HCT116 (cell line): Measurements from ENCODE around the gene CPHXL2. TPM values are rescaled to one million over a fixed set of nuclear protein-coding genes. Genes with fewer than 3 reads are reported as not detected.

Experiments
- ATAC-seq: fragments of 200-7000 bp; cut with Tn5 transposase; 2 replicates; pipeline ENCODE4 v1.9.1; 2020; ENCODE audit warnings: mild to moderate bottlenecking, moderate library complexity
- BruUV-seq: library from RNA; stranded (reverse); fragments of 400-500 nt; replicated peaks from 2 replicates; lab custom pipeline; 2021; lab: Mats Ljungman, UMichigan
- CTCF ChIA-PET: fragments of 300-600 bp; sonication (Branson Sonifier 250); formaldehyde crosslinking; loops from one replicate; lab custom pipeline; 2021; ENCODE audit warnings: antibody characterized with exemption; lab: Charles Lee
- POLR2A ChIA-PET: fragments of 300-600, 350-600 bp; sonication (Branson Sonifier 250); formaldehyde crosslinking; loops from one replicate; lab custom pipeline; 2021; ENCODE audit warnings: antibody characterized with exemption; lab: Charles Lee
- RAD21 ChIA-PET, 2 experiments: fragments of 300-600 bp; sonication (Branson Sonifier 250); formaldehyde crosslinking; loops; one replicate each; lab custom pipeline; 2023; ENCODE audit warnings: low total read pairs in 2 of 2; ENCODE audit not compliant: uncharacterized antibody in 2 of 2, unreplicated experiment in 2 of 2, low non-redundant PET in 1 of 2; lab: Charles Lee
- DNase-seq: peaks from one replicate; pipeline ENCODE4 v3.0.0-alpha.2; 2010; ENCODE audit warnings: low read depth, low spot score
- H2AFZ ChIP-seq: fragments of 200-600 bp; shearing (Covaris generic), sonication (generic); 2 replicates; pipeline ENCODE4 v1.6.1; 2017; ENCODE audit warnings: low read depth, mixed run types, mixed read lengths, antibody characterized with exemption, low read length; ENCODE audit not compliant: poor library complexity, severe bottlenecking
- H3K27ac ChIP-seq: 2 replicates; pipeline ENCODE4 v1.5.1; 2012; ENCODE audit warnings: low read depth, low read length
- H3K27me3 ChIP-seq: fragments of 200-600 bp; sonication (generic); 2 replicates; pipeline ENCODE4 v1.6.1; 2016; ENCODE audit warnings: mixed run types, low read length, mixed read lengths; ENCODE audit not compliant: insufficient read depth
- H3K36me3 ChIP-seq, 2 experiments: fragments of 200-500 bp in 1 of 2; fragments of 200-600 bp in 1 of 2; sonication (Bioruptor generic) in 1 of 2; sonication (generic) in 1 of 2; 2 replicates each; pipeline versions ENCODE4 v1.5.1 to v1.6.1; 2014 to 2016; ENCODE audit warnings: low read length in 2 of 2, inconsistent platforms in 1 of 2, mixed read lengths in 1 of 2, mixed run types in 1 of 2; ENCODE audit not compliant: insufficient read depth in 2 of 2, control insufficient read depth in 1 of 2
- H3K4me1 ChIP-seq, 2 experiments: fragments of 200-600 bp in 1 of 2; sonication (generic) in 1 of 2; 2 replicates each; pipeline versions ENCODE4 v1.5.1 to v1.6.1; 2012 to 2017; ENCODE audit warnings: low read length in 2 of 2, inconsistent platforms in 1 of 2, mild to moderate bottlenecking in 1 of 2, mixed read lengths in 1 of 2, mixed run types in 1 of 2, moderate library complexity in 1 of 2; ENCODE audit not compliant: insufficient read depth in 2 of 2, control insufficient read depth in 1 of 2
- H3K4me2 ChIP-seq: fragments of 200-600 bp; sonication (generic); 2 replicates; pipeline ENCODE4 v1.6.1; 2017; ENCODE audit warnings: mixed run types, low read length, mixed read lengths
- H3K4me3 ChIP-seq, 2 experiments: fragments of 200-600 bp in 1 of 2; sonication (generic) in 1 of 2; replicated peaks in 1 of 2; 2 replicates each; pipeline ENCODE4 v1.5.1; 2011 to 2016; ENCODE audit warnings: low read length in 2 of 2, control low read depth in 1 of 2, low read depth in 1 of 2, mild to moderate bottlenecking in 1 of 2, mixed read lengths in 1 of 2, mixed run types in 1 of 2
- H3K79me2 ChIP-seq: fragments of 200-600 bp; sonication (generic); 2 replicates; pipeline ENCODE4 v1.6.1; 2017; ENCODE audit warnings: mild to moderate bottlenecking, mixed run types, low read length, moderate library complexity, mixed read lengths; ENCODE audit not compliant: insufficient read depth
- H3K9ac ChIP-seq: fragments of 200-600 bp; sonication (generic); 2 replicates; pipeline ENCODE4 v1.6.1; 2016; ENCODE audit warnings: low read length, mixed read lengths
- H3K9me2 ChIP-seq: fragments of 200-600 bp; sonication (generic), shearing (Covaris generic); 2 replicates; pipeline ENCODE4 v1.6.1; 2017; ENCODE audit warnings: mixed run types, mild to moderate bottlenecking, moderate library complexity; ENCODE audit not compliant: insufficient read depth
- H3K9me3 ChIP-seq, 2 experiments: fragments of 200-500 bp in 1 of 2; fragments of 200-600 bp in 1 of 2; sonication (Bioruptor generic) in 1 of 2; sonication (generic) in 1 of 2; 2 replicates each; pipeline ENCODE4 v1.6.1; 2014 to 2017; ENCODE audit warnings: low read length in 2 of 2, mixed read lengths in 2 of 2, inconsistent platforms in 1 of 2, low read depth in 1 of 2, mild to moderate bottlenecking in 1 of 2, mixed run types in 1 of 2, moderate library complexity in 1 of 2; ENCODE audit not compliant: control insufficient read depth in 1 of 2, insufficient read depth in 1 of 2
- H4K20me1 ChIP-seq: fragments of 200-600 bp; sonication (generic), shearing (Covaris generic); 2 replicates; pipeline ENCODE4 v1.6.1; 2017; ENCODE audit warnings: mixed run types, mild to moderate bottlenecking, moderate library complexity; ENCODE audit not compliant: insufficient read depth
- CBX3 ChIP-seq: IDR thresholded peaks from 2 replicates; pipeline ENCODE4 v1.6.1; 2012; ENCODE audit warnings: low read depth
- CEBPB ChIP-seq: IDR thresholded peaks from 2 replicates; pipeline ENCODE4 v1.6.1; 2012; ENCODE audit warnings: low read depth
- ELF1 ChIP-seq: IDR thresholded peaks from 2 replicates; pipeline ENCODE4 v1.6.1; 2012; ENCODE audit warnings: low read depth, borderline replicate concordance
- EZH2phosphoT487 ChIP-seq: fragments of 200-600 bp; IDR thresholded peaks from 2 replicates; pipeline ENCODE4 v1.6.1; 2018; ENCODE audit warnings: antibody characterized with exemption, borderline replicate concordance
- FOSL1 ChIP-seq: IDR thresholded peaks from 2 replicates; pipeline ENCODE4 v1.6.1; 2012; ENCODE audit warnings: low read depth
- JUND ChIP-seq: IDR thresholded peaks from 2 replicates; pipeline ENCODE4 v1.6.1; 2012
- MAX ChIP-seq: IDR thresholded peaks from 2 replicates; pipeline ENCODE4 v1.6.1; 2012
- RAD21 ChIP-seq: IDR thresholded peaks from 2 replicates; pipeline ENCODE4 v1.6.1; 2012; ENCODE audit warnings: low read depth, mild to moderate bottlenecking
- SIN3A ChIP-seq: IDR thresholded peaks from 2 replicates; pipeline ENCODE4 v1.6.1; 2012; ENCODE audit warnings: low read depth
- SP1 ChIP-seq: IDR thresholded peaks from 2 replicates; pipeline ENCODE4 v1.6.1; 2012; ENCODE audit warnings: low read depth
- TCF7L2 ChIP-seq: IDR thresholded peaks from 2 replicates; pipeline ENCODE4 v1.7.0; 2011; ENCODE audit warnings: borderline replicate concordance, inconsistent platforms; ENCODE audit not compliant: insufficient read depth, insufficient read length; ENCODE audit errors: extremely low read depth
- intact Hi-C: fragments of 100-400 bp; cut with micrococcal nuclease; formaldehyde crosslinking; loops from 2 replicates; pipeline ENCODE4 v1.10.0; 2022
- total RNA-seq: library from RNA; stranded (reverse); gene quantifications from one replicate; pipeline ENCODE4 v1.2.1, GENCODE V29; 2021; ENCODE audit not compliant: unreplicated experiment
- TF ChIP-seq, protein P1 (sequence below): IDR thresholded peaks from 2 replicates; pipeline ENCODE4 v1.6.1; 2012
- TF ChIP-seq, protein P2 (sequence below): IDR thresholded peaks from 2 replicates; pipeline ENCODE4 v1.6.1; 2011; ENCODE audit warnings: mild to moderate bottlenecking, low read length, moderate library complexity; ENCODE audit not compliant: insufficient replicate concordance; ENCODE audit errors: extremely low read depth

Gene CPHXL2
- total RNA-seq, 1 experiment from 2014 or later, result not detected

- no peak for TF ChIP-seq MAX
- TF ChIP-seq, protein P1, sequence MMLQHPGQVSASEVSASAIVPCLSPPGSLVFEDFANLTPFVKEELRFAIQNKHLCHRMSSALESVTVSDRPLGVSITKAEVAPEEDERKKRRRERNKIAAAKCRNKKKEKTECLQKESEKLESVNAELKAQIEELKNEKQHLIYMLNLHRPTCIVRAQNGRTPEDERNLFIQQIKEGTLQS, result no peak
Measured at GRCh38 chr16:75635036-75635435, 41.8 kb downstream of the CPHXL2 start (continued).

- ATAC-seq, result no peak
- H4K20me1 ChIP-seq, result 0 out of 2 replicates have a peak, but pooled peaks cover under 1% of the 10 kb centered on the region
- H3K36me3 ChIP-seq, result peaks cover 63 to 81% of the 10 kb centered on the region in 2 experiments
- BruUV-seq, result no TSS peak
- ChIA-PET CTCF (no interaction called here), POLR2A (interaction anchor here (1.0 kb wide), 1 partner anchor 15 kb away, joined by 3 read pairs; the partner anchor contains the start of genes KARS1 and TERF2IP), RAD21 (no interaction called here)
- no peak overlapping the region for H3K9ac ChIP-seq
- no peak overlapping the region for H3K4me3 ChIP-seq
- DNase-seq, result no peak
- H3K27ac ChIP-seq, result no peak overlapping the region
- H3K9me3 ChIP-seq, result no peaks in the 10 kb centered on the region
- no peak for TF ChIP-seq FOSL1
- no peak for TF ChIP-seq SIN3A
- TF ChIP-seq EZH2phosphoT487, result no peak
- no peak for TF ChIP-seq CBX3
- no peak for TF ChIP-seq CEBPB
- no peak for TF ChIP-seq ELF1
- no peak for TF ChIP-seq TCF7L2
- TF ChIP-seq JUND, result no peak
- TF ChIP-seq RAD21, result no peak
- TF ChIP-seq SP1, result no peak
- TF ChIP-seq, protein P2, sequence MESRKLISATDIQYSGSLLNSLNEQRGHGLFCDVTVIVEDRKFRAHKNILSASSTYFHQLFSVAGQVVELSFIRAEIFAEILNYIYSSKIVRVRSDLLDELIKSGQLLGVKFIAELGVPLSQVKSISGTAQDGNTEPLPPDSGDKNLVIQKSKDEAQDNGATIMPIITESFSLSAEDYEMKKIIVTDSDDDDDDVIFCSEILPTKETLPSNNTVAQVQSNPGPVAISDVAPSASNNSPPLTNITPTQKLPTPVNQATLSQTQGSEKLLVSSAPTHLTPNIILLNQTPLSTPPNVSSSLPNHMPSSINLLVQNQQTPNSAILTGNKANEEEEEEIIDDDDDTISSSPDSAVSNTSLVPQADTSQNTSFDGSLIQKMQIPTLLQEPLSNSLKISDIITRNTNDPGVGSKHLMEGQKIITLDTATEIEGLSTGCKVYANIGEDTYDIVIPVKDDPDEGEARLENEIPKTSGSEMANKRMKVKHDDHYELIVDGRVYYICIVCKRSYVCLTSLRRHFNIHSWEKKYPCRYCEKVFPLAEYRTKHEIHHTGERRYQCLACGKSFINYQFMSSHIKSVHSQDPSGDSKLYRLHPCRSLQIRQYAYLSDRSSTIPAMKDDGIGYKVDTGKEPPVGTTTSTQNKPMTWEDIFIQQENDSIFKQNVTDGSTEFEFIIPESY, result no peak
- H3K4me2 ChIP-seq, result no peak overlapping the region
- peaks cover 11% of the 10 kb centered on the region for H3K79me2 ChIP-seq
- intact Hi-C loops, result no loop called here
- H3K9me2 ChIP-seq, result no peaks in the 10 kb centered on the region
- no peak overlapping the region for H2AFZ ChIP-seq
- no peaks in the 10 kb centered on the region for H3K27me3 ChIP-seq
- no peaks in the 10 kb centered on the region for H3K4me1 ChIP-seq
Measured at GRCh38 chr16:75632857-75633256, 44.0 kb downstream of the CPHXL2 start.
